ENCODE measurements around the gene WNT5B.
"Not testable (repeated sequence)": the region's sequence is repeated elsewhere in the genome, so short reads cannot be mapped to it uniquely, and the experiment has no call there.

WNT5B gene

DNA sequence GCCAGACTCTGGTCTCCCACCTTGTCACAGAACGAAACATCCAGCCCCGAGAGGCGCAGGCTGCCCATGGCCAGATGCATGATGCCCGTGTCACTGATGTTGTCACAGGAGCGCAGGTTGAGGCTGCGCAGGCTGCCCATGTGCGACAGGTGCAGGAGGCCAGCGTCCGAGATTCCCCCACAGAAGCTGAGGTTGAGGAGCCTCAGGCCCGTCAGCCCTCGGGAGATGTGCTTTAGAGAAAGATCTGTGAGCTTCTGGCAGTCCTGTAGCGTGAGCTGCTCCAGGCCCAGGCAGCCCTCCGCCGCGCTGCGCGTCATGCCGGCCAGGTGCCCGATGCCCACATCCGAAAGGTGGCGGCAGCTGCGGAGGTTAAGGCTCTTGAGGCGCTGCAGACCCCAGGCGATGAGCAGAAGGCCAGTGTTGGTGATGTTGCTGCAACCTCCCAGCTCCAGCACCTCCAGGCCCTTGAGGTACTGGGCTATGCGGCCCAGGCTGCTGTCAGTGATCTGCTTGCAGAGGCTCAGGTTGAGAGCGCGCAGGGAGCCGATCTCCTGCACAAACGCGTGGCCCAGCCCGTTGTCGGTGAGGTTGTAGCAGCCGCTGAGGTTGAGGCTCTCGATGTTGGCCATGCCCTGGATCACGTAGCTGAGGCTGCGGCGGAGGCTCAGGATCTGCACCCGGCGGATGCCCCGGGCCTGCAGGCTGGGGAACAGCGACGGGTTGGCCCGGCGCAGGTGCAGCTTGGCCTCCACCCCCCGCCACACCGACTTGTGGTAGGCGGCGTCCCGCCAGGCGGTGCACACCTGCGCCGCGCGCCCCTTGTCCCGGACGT is 35.6 kb upstream of the WNT5B start:
- Mint-ChIP-seq H3K4me1 (ENCODE audit: low read depth) (peaks cover 58% of the 10 kb centered on the region), H3K27me3 (no peaks in the 10 kb centered on the region), H3K27ac (peak overlapping the region; percentile 93), H3K4me3 (peak overlapping the region; percentile 93), H3K36me3 (ENCODE audit: low read depth) (peaks cover 40% of the 10 kb centered on the region), H3K9me3 (no peaks in the 10 kb centered on the region)
- peak; percentile 76 for DNase-seq

- H3K27ac Mint-ChIP-seq, result peak overlapping the region; percentile 93
- H3K4me3 Mint-ChIP-seq, result peak overlapping the region; percentile 93
- H3K4me1 Mint-ChIP-seq (ENCODE audit: low read depth), result peaks cover 52% of the 10 kb centered on the region
- H3K9me3 Mint-ChIP-seq, result no peaks in the 10 kb centered on the region
- no peak for DNase-seq
- peaks cover 35% of the 10 kb centered on the region for H3K36me3 Mint-ChIP-seq (ENCODE audit: low read depth)
- H3K27me3 Mint-ChIP-seq, result no peaks in the 10 kb centered on the region
These were observed 35.1 kb upstream of the WNT5B start for GRCh38 chr12:1594006-1594260.

DNA sequence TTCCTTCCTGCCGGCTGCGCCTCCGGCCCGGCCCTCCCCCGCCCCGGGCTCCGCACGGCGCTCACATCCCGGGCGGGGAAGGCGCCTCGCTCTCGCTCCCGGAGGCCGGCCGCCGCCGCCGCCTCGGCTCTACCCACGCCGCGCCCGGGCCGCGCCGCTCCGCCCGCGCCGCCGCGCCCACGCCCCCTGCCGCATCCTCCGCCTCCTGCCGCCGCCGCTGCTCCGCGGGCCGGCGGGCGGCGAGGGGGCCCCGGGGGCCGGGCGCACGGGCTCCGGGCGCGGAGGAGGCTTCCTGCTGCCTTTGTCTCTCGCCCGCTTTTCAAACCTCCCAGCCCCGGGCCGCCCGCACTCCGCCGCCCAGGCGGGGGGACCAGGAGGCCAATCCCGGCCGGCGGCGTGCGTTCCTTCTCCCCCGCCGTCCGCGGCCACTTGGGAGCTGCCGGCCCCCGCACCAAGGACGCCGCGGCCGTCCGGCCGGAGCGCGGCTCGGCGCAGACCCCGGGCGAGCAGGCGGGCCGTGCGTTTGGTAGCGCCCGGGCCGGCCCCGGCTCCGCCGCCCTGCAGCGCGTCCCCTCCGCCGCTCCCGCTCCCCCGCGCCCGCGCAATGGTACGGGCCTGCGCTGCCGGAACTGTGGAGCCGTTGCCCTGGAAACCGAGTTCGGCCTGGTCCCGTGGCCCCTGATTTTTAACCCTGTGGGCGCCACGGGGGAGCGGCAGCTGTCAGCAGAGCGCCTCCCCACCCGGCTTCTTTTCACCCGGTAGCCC is 34.6 kb upstream of the WNT5B start, which contains the start of gene FBXL14:
TSS of gene FBXL14 (minus strand) at position 321 of the 765 bp plus-strand sequence. CDS start 515 bp downstream, outside the sequence.
- no peaks in the 10 kb centered on the region for H3K9me3 Mint-ChIP-seq
- H3K27me3 Mint-ChIP-seq, result no peaks in the 10 kb centered on the region
- H3K4me1 Mint-ChIP-seq (ENCODE audit: low read depth), result peaks cover 50% of the 10 kb centered on the region
- H3K27ac Mint-ChIP-seq, result peak within 1 kb of the TSS; percentile 93
- peak; percentile 91 for DNase-seq
- H3K36me3 Mint-ChIP-seq (ENCODE audit: low read depth), result peaks cover 34% of the 10 kb centered on the region
- H3K4me3 Mint-ChIP-seq, result peak within 1 kb of the TSS; percentile 93

- Mint-ChIP-seq H3K4me3 (peak overlapping the region; percentile 81), H3K27ac (peak overlapping the region; percentile 89), H3K4me1 (ENCODE audit: low read depth) (peaks cover 44% of the 10 kb centered on the region), H3K36me3 (ENCODE audit: low read depth) (peaks cover 31% of the 10 kb centered on the region), H3K9me3 (no peaks in the 10 kb centered on the region), H3K27me3 (no peaks in the 10 kb centered on the region)
- DNase-seq, result no peak
These were observed 33.9 kb upstream of the WNT5B start for GRCh38 chr12:1595026-1595561.

- Mint-ChIP-seq H3K4me3 (peak overlapping the region; percentile 81), H3K27ac (peak overlapping the region; percentile 89), H3K9me3 (no peaks in the 10 kb centered on the region), H3K36me3 (ENCODE audit: low read depth) (peaks cover 27% of the 10 kb centered on the region), H3K4me1 (ENCODE audit: low read depth) (peaks cover 39% of the 10 kb centered on the region), H3K27me3 (no peaks in the 10 kb centered on the region)
- DNase-seq, result no peak
These were observed 33.2 kb upstream of the WNT5B start for GRCh38 chr12:1595690-1596347.

DNA sequence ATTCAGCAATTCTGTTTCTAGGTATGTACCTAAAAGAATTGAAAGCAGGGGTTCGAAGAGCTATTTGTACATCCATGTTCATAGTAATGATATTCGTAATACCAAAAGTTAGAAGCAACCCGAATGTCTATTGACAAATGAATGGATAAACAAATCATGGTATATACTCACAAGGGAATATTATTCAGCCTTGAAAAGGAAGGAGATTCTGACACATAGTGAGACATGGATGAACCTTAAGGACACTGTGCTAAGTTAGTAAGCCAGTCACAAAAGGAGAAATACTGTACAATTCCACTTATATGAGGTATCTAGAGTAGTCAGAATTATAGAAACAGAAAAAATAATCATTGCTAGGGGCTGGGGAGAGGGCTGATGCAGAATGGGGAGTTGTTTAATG is 30.3 kb upstream of the WNT5B start:
- H3K9me3 Mint-ChIP-seq, result no peaks in the 10 kb centered on the region
- DNase-seq, result no peak
- no peaks in the 10 kb centered on the region for H3K27me3 Mint-ChIP-seq
- H3K4me1 Mint-ChIP-seq (ENCODE audit: low read depth), result peaks cover 41% of the 10 kb centered on the region
- no peak overlapping the region for H3K4me3 Mint-ChIP-seq
- no peak overlapping the region for H3K27ac Mint-ChIP-seq
- H3K36me3 Mint-ChIP-seq (ENCODE audit: low read depth), result peaks cover 6% of the 10 kb centered on the region

GRCh38 chr12:1602706-1603105 is 26.3 kb upstream of the WNT5B start:
- not testable (repeated sequence) for H3K9me3 Mint-ChIP-seq; H3K27me3 Mint-ChIP-seq; DNase-seq; H3K4me3 Mint-ChIP-seq; H3K36me3 Mint-ChIP-seq (ENCODE audit: low read depth)
- peak overlapping the region; percentile 95 for H3K27ac Mint-ChIP-seq
- peaks cover 44% of the 10 kb centered on the region for H3K4me1 Mint-ChIP-seq (ENCODE audit: low read depth)

DNA sequence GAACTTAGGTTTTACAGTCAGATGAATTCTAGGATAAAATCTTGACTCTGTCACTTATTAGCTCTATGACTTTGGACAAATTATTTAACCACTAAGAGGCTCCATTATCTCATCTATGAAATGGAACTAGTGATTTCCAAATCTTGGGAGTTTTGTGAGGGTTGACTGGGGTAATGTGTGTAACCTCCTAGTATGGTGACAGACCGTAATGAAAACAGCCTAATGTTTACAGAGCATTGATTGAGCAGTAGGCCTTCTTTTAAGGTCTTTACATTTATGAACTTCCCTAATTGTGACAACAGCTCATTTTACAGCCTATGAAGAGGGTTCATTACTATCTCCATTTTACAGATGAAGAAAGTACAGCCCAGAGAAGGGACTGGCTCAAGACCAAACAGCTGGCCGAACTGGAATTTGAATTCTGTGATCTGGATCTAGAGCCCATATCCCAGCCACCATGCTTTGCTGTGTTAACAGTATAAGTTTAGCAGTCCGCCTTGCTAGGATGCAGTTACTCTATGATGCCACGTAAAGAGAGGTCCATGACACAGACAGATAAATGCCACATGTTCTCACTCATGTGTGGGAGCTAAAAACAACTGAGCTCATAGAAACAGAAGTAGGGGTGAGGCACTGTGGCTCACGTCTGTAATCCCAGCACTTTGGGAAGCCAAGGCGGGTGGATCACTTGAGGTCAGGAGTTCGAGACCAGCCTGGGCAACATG is 25.6 kb upstream of the WNT5B start:
- Mint-ChIP-seq H3K4me3 (no peak overlapping the region), H3K4me1 (ENCODE audit: low read depth) (peaks cover 44% of the 10 kb centered on the region), H3K36me3 (ENCODE audit: low read depth) (peaks cover 3% of the 10 kb centered on the region), H3K27me3 (no peaks in the 10 kb centered on the region), H3K27ac (peak overlapping the region; percentile 34), H3K9me3 (no peaks in the 10 kb centered on the region)
- no peak for DNase-seq

DNA sequence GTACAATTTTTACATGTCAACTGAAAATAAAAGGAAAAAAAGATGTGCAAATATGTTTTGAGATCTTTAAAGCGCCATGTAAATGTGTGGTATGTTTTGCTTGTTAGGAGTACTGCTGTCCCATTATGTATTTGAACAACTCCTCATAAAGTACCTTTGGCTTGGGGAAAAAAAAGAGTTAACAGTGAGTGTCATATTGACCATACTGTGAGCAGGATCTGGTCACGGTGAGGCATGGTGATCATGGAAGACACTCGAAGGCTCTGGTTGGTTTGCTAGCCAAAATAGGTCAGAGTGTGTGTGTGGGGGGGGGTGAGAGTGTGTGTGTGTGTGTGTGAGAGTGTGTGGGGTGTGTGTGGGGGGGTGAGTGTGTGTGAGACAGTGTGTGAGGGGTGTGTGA is 24.6 kb upstream of the WNT5B start:
- Mint-ChIP-seq H3K27me3 (no peaks in the 10 kb centered on the region), H3K4me1 (ENCODE audit: low read depth) (peaks cover 44% of the 10 kb centered on the region), H3K27ac (peak overlapping the region; percentile 19), H3K9me3 (no peaks in the 10 kb centered on the region), H3K36me3 (ENCODE audit: low read depth) (peaks cover 3% of the 10 kb centered on the region), H3K4me3 (no peak overlapping the region)
- DNase-seq, result no peak

- peaks cover 44% of the 10 kb centered on the region for H3K4me1 Mint-ChIP-seq (ENCODE audit: low read depth)
- H3K36me3 Mint-ChIP-seq (ENCODE audit: low read depth), result peaks cover 3% of the 10 kb centered on the region
- H3K27me3 Mint-ChIP-seq, result no peaks in the 10 kb centered on the region
These were observed 23.7 kb upstream of the WNT5B start for GRCh38 chr12:1605129-1606020.

GRCh38 chr12:1606021-1606622 is 22.9 kb upstream of the WNT5B start:
- Mint-ChIP-seq H3K36me3 (ENCODE audit: low read depth) (peaks cover 3% of the 10 kb centered on the region), H3K27ac (peak overlapping the region; percentile 66), H3K4me1 (ENCODE audit: low read depth) (peaks cover 39% of the 10 kb centered on the region), H3K27me3 (no peaks in the 10 kb centered on the region), H3K9me3 (no peaks in the 10 kb centered on the region), H3K4me3 (peak overlapping the region; percentile 74)
- DNase-seq, result peak; percentile 82

More at GRCh38 chr12:1605129-1606020, 23.7 kb upstream of the WNT5B start:
- H3K9me3 Mint-ChIP-seq, result no peaks in the 10 kb centered on the region
- DNase-seq, result peak; percentile 66
- H3K27ac Mint-ChIP-seq, result peak overlapping the region; percentile 66
- H3K4me3 Mint-ChIP-seq, result peak overlapping the region; percentile 74

GRCh38 chr12:1607940-1608712 is 20.9 kb upstream of the WNT5B start:
- Mint-ChIP-seq H3K9me3 (no peaks in the 10 kb centered on the region), H3K27me3 (peaks cover 4% of the 10 kb centered on the region), H3K36me3 (ENCODE audit: low read depth) (no peaks in the 10 kb centered on the region), H3K4me3 (no peak overlapping the region), H3K27ac (no peak overlapping the region), H3K4me1 (ENCODE audit: low read depth) (peaks cover 21% of the 10 kb centered on the region)
- no peak for DNase-seq

All from activated T-cell treated with anti-CD3 and anti-CD28 coated beads, Interleukin-2, amount 50 U/mL, for 24 hours (primary cell).